ENCODE results near the gene B9D2.

DNA sequence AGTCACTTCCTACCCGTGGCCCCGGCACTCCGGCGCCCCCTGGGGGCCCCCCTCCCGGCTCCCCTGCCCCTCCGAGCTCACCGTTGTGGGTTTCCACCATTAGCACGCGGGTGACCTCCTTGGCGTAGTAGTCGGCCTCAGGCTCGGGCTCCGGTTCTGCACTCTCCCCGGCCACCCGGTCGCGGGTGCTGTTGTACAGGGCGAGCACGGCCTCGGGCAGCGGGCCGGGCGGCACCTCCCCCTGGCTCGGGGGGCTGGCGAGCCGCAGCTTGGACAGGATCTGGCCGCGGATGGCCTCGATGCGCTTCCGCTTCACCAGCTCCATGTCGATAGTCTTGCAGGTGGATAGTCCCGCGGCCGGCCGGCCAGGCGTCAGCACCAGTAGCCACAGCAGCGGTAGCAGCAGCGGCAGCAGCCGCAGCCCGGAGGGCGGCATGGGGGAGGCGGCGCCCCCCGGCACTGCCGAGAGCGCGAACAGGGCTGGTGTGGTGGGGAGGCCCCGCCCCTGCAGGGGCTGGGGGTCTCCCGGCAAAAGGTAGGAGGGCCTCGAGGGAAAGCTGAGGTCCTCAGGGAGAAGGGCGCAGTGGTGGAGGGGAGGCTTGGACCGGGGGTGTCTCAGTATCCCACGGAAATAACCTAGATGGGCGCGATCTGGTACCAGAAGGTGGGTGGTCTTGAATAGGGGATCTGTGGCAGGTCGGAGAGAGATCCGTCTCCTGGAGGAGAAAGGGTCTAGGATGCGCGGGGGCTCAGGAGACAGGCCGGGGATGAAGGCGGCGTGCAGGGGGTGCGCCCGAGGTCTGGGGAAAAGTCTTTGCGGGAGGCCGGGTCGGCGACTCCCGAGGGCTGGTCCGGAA, 11.1 kb downstream of the B9D2 start:
- no peak for TF ChIP-seq POLR2A (IDR thresholded peaks at IDR 0.05)
- TF ChIP-seq, protein P1, sequence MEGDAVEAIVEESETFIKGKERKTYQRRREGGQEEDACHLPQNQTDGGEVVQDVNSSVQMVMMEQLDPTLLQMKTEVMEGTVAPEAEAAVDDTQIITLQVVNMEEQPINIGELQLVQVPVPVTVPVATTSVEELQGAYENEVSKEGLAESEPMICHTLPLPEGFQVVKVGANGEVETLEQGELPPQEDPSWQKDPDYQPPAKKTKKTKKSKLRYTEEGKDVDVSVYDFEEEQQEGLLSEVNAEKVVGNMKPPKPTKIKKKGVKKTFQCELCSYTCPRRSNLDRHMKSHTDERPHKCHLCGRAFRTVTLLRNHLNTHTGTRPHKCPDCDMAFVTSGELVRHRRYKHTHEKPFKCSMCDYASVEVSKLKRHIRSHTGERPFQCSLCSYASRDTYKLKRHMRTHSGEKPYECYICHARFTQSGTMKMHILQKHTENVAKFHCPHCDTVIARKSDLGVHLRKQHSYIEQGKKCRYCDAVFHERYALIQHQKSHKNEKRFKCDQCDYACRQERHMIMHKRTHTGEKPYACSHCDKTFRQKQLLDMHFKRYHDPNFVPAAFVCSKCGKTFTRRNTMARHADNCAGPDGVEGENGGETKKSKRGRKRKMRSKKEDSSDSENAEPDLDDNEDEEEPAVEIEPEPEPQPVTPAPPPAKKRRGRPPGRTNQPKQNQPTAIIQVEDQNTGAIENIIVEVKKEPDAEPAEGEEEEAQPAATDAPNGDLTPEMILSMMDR (IDR thresholded peaks at IDR 0.05), result peak in 1 of 3 donors; percentile 14

Measured in breast epithelium (tissue), 3 donors.